Measurements from ENCODE around the gene SCGB1D1. TPM values are rescaled to one million over a fixed set of nuclear protein-coding genes. Genes with fewer than 3 reads are reported as not detected.
"Not testable (repeated sequence)": the region's sequence is repeated elsewhere in the genome, so short reads cannot be mapped to it uniquely, and the experiment has no call there.

Gene SCGB1D1
- total RNA-seq, 4 donors from 2014 or later, result not detected

GRCh38 chr11:62201376-62201775 is 11.4 kb downstream of the SCGB1D1 start:
- Histone ChIP-seq H3K4me3 (no peak overlapping the region), H3K27ac (no peak overlapping the region), H3K4me1 (no peaks in the 10 kb centered on the region), H3K27me3 (no peaks in the 10 kb centered on the region), H3K36me3 (no peaks in the 10 kb centered on the region), H3K9me3 (no peaks in the 10 kb centered on the region)
- TF ChIP-seq CTCF (IDR thresholded peaks at IDR 0.05) (no peak), POLR2A (IDR thresholded peaks at IDR 0.05) (no peak)
- no peak for DNase-seq

- no peak for DNase-seq
- Histone ChIP-seq H3K27me3 (no peaks in the 10 kb centered on the region), H3K4me3 (no peak overlapping the region), H3K27ac (no peak overlapping the region), H3K9me3 (no peaks in the 10 kb centered on the region), H3K36me3 (no peaks in the 10 kb centered on the region), H3K4me1 (no peaks in the 10 kb centered on the region)
- TF ChIP-seq CTCF (IDR thresholded peaks at IDR 0.05) (no peak), POLR2A (IDR thresholded peaks at IDR 0.05) (no peak)
These were observed 12.9 kb downstream of the SCGB1D1 start for GRCh38 chr11:62202910-62203309.

- H3K36me3 ChIP-seq, result no peaks in the 10 kb centered on the region
- no peaks in the 10 kb centered on the region for H3K4me1 ChIP-seq
- H3K9me3 ChIP-seq, result no peaks in the 10 kb centered on the region
- H3K27me3 ChIP-seq, result no peaks in the 10 kb centered on the region
- TF ChIP-seq CTCF (IDR thresholded peaks at IDR 0.05), result no peak
- TF ChIP-seq POLR2A (IDR thresholded peaks at IDR 0.05), result no peak
- no peak overlapping the region for H3K4me3 ChIP-seq
- no peak overlapping the region for H3K27ac ChIP-seq
- no peak for DNase-seq
These were observed 14.4 kb downstream of the SCGB1D1 start for GRCh38 chr11:62204430-62204829.

- no peaks in the 10 kb centered on the region for H3K36me3 ChIP-seq
- H3K27ac ChIP-seq, result no peak overlapping the region
- TF ChIP-seq CTCF (IDR thresholded peaks at IDR 0.05), result no peak
- no peak for TF ChIP-seq POLR2A (IDR thresholded peaks at IDR 0.05)
- H3K4me3 ChIP-seq, result no peak overlapping the region
- no peaks in the 10 kb centered on the region for H3K4me1 ChIP-seq
- no peak for DNase-seq
- no peaks in the 10 kb centered on the region for H3K9me3 ChIP-seq
- no peaks in the 10 kb centered on the region for H3K27me3 ChIP-seq
These were observed 15.4 kb downstream of the SCGB1D1 start for GRCh38 chr11:62205441-62205840.

- H3K4me3 ChIP-seq, H3K27ac ChIP-seq, H3K4me1 ChIP-seq, DNase-seq, H3K9me3 ChIP-seq, H3K27me3 ChIP-seq, H3K36me3 ChIP-seq: not testable (repeated sequence)
These were observed 16.5 kb downstream of the SCGB1D1 start for GRCh38 chr11:62206276-62207066.

- Histone ChIP-seq H3K4me1 (no peaks in the 10 kb centered on the region), H3K27me3 (no peaks in the 10 kb centered on the region), H3K4me3 (no peak overlapping the region), H3K9me3 (no peaks in the 10 kb centered on the region), H3K36me3 (no peaks in the 10 kb centered on the region), H3K27ac (no peak overlapping the region)
- TF ChIP-seq POLR2A (IDR thresholded peaks at IDR 0.05), result no peak
- no peak for TF ChIP-seq CTCF (IDR thresholded peaks at IDR 0.05)
- DNase-seq, result no peak
These were observed 18.7 kb downstream of the SCGB1D1 start for GRCh38 chr11:62208785-62209144.

Measured in Peyer's patch (tissue), 4 donors.